ENCODE results near the gene MYRF. TPM values are rescaled to one million over a fixed set of nuclear protein-coding genes. Genes with fewer than 3 reads are reported as not detected.

MYRF gene
- total RNA-seq, 1 donor from 2014 or later = 13.7 TPM

GRCh38 chr11:61709110-61709509 lies 43.3 kb upstream of the MYRF start:
- Histone ChIP-seq H3K36me3 (ENCODE audit: control insufficient read depth, insufficient read depth, low read length) (no peaks in the 10 kb centered on the region), H3K27me3 (ENCODE audit: control insufficient read depth, insufficient read depth, low read length) (peaks cover 2% of the 10 kb centered on the region), H3K4me3 (ENCODE audit: low read depth, low read length) (no peak overlapping the region)
- no peak for TF ChIP-seq CTCF (IDR thresholded peaks at IDR 0.05; ENCODE audit: insufficient read depth, low read length, poor library complexity, severe bottlenecking)
- no peak for DNase-seq (ENCODE audit: low read depth)

GRCh38 chr11:61709572-61709971 lies 42.9 kb upstream of the MYRF start:
- peaks cover 2% of the 10 kb centered on the region for H3K27me3 ChIP-seq (ENCODE audit: control insufficient read depth, insufficient read depth, low read length)
- H3K4me3 ChIP-seq (ENCODE audit: low read depth, low read length) = no peak overlapping the region
- no peak for DNase-seq (ENCODE audit: low read depth)
- no peaks in the 10 kb centered on the region for H3K36me3 ChIP-seq (ENCODE audit: control insufficient read depth, insufficient read depth, low read length)
- no peak for TF ChIP-seq CTCF (IDR thresholded peaks at IDR 0.05; ENCODE audit: insufficient read depth, low read length, poor library complexity, severe bottlenecking)

GRCh38 chr11:61710019-61710418 lies 42.4 kb upstream of the MYRF start:
- no peak for TF ChIP-seq CTCF (IDR thresholded peaks at IDR 0.05; ENCODE audit: insufficient read depth, low read length, poor library complexity, severe bottlenecking)
- Histone ChIP-seq H3K4me3 (ENCODE audit: low read depth, low read length) (no peak overlapping the region), H3K36me3 (ENCODE audit: control insufficient read depth, insufficient read depth, low read length) (no peaks in the 10 kb centered on the region), H3K27me3 (ENCODE audit: control insufficient read depth, insufficient read depth, low read length) (peaks cover 2% of the 10 kb centered on the region)
- no peak for DNase-seq (ENCODE audit: low read depth)

GRCh38 chr11:61711037-61711436 lies 41.4 kb upstream of the MYRF start:
- Histone ChIP-seq H3K4me3 (ENCODE audit: low read depth, low read length) (no peak overlapping the region), H3K27me3 (ENCODE audit: control insufficient read depth, insufficient read depth, low read length) (peaks cover 2% of the 10 kb centered on the region), H3K36me3 (ENCODE audit: control insufficient read depth, insufficient read depth, low read length) (no peaks in the 10 kb centered on the region)
- DNase-seq (ENCODE audit: low read depth) = no peak
- no peak for TF ChIP-seq CTCF (IDR thresholded peaks at IDR 0.05; ENCODE audit: insufficient read depth, low read length, poor library complexity, severe bottlenecking)

- peaks cover 2% of the 10 kb centered on the region for H3K27me3 ChIP-seq (ENCODE audit: control insufficient read depth, insufficient read depth, low read length)
- no peak for DNase-seq (ENCODE audit: low read depth)
- TF ChIP-seq CTCF (IDR thresholded peaks at IDR 0.05; ENCODE audit: insufficient read depth, low read length, poor library complexity, severe bottlenecking) = no peak
- no peak overlapping the region for H3K4me3 ChIP-seq (ENCODE audit: low read depth, low read length)
- no peaks in the 10 kb centered on the region for H3K36me3 ChIP-seq (ENCODE audit: control insufficient read depth, insufficient read depth, low read length)
Measured at GRCh38 chr11:61711498-61711897, 40.9 kb upstream of the MYRF start.

GRCh38 chr11:61712314-61712713 lies 40.1 kb upstream of the MYRF start:
- H3K27me3 ChIP-seq (ENCODE audit: control insufficient read depth, insufficient read depth, low read length) = peaks cover 2% of the 10 kb centered on the region
- TF ChIP-seq CTCF (IDR thresholded peaks at IDR 0.05; ENCODE audit: insufficient read depth, low read length, poor library complexity, severe bottlenecking) = no peak
- DNase-seq (ENCODE audit: low read depth) = no peak
- H3K36me3 ChIP-seq (ENCODE audit: control insufficient read depth, insufficient read depth, low read length) = no peaks in the 10 kb centered on the region
- no peak overlapping the region for H3K4me3 ChIP-seq (ENCODE audit: low read depth, low read length)

Measured in kidney epithelial cell (primary cell).